Keratinocyte (primary cell): ENCODE measurements around the gene DNPH1. TPM values are rescaled to one million over a fixed set of nuclear protein-coding genes. Genes with fewer than 3 reads are reported as not detected.

Source experiments
- DNase-seq: peaks from one replicate; pipeline ENCODE4 v3.0.0-alpha.2; 2011; ENCODE audit warnings: low read depth, missing footprints, low spot score
- FAIRE-seq: peaks from 2 replicates; lab custom pipeline; 2011; peaks lifted over from hg19 to GRCh38; lab: Jason Lieb, UNC
- H2AFZ ChIP-seq: 2 replicates; pipeline ENCODE4 v1.6.0; 2012; ENCODE audit warnings: low read length, control low read depth, inconsistent platforms; ENCODE audit not compliant: control insufficient read depth
- H3K27ac ChIP-seq: 2 replicates; pipeline ENCODE4 v1.5.1; 2011; ENCODE audit warnings: low read length; ENCODE audit not compliant: control insufficient read depth, insufficient read depth
- H3K27me3 ChIP-seq: 3 replicates; pipeline ENCODE4 v1.6.0; 2011; ENCODE audit warnings: low read length; ENCODE audit not compliant: control insufficient read depth, insufficient read depth; ENCODE audit errors: extremely low read depth
- H3K36me3 ChIP-seq, 2 experiments: 2 replicates in 1 of 2; 3 replicates in 1 of 2; pipeline ENCODE4 v1.5.1; 2011; ENCODE audit warnings: low read length in 2 of 2, mild to moderate bottlenecking in 1 of 2; ENCODE audit not compliant: control insufficient read depth in 2 of 2, insufficient read depth in 2 of 2; ENCODE audit errors: extremely low read depth in 1 of 2
- H3K4me1 ChIP-seq: 3 replicates; pipeline ENCODE4 v1.5.1; 2011; ENCODE audit warnings: low read length; ENCODE audit not compliant: control insufficient read depth, insufficient read depth; ENCODE audit errors: extremely low read depth
- H3K4me2 ChIP-seq: 3 replicates; pipeline ENCODE4 v1.6.0; 2011; ENCODE audit warnings: low read depth, low read length; ENCODE audit not compliant: control insufficient read depth, insufficient read depth; ENCODE audit errors: extremely low read depth
- H3K4me3 ChIP-seq, 3 experiments: fragments of 200-600 bp in 1 of 3; sonication (generic) in 1 of 3; 2 replicates in 2 of 3; 3 replicates in 1 of 3; pipeline ENCODE4 v1.5.1; 2011 to 2016; ENCODE audit warnings: low read length in 3 of 3, mild to moderate bottlenecking in 3 of 3, control low read depth in 2 of 3, inconsistent platforms in 1 of 3, low read depth in 1 of 3, mixed read lengths in 1 of 3, mixed run types in 1 of 3, moderate library complexity in 1 of 3; ENCODE audit not compliant: control insufficient read depth in 2 of 3, insufficient read depth in 2 of 3; ENCODE audit errors: extremely low read depth in 1 of 3
- H3K79me2 ChIP-seq: 2 replicates; pipeline ENCODE4 v1.6.0; 2012; ENCODE audit warnings: low read length; ENCODE audit not compliant: control insufficient read depth, insufficient read depth
- H3K9ac ChIP-seq: 3 replicates; pipeline ENCODE4 v1.6.0; 2011; ENCODE audit warnings: low read length; ENCODE audit not compliant: control insufficient read depth, insufficient read depth; ENCODE audit errors: extremely low read depth
- H3K9me1 ChIP-seq: 3 replicates; pipeline ENCODE4 v1.6.0; 2011; ENCODE audit warnings: low read length; ENCODE audit not compliant: control insufficient read depth, insufficient read depth; ENCODE audit errors: extremely low read depth
- H3K9me3 ChIP-seq: 2 replicates; pipeline ENCODE4 v1.5.1; 2012; ENCODE audit warnings: low read depth, low read length; ENCODE audit not compliant: control insufficient read depth
- H4K20me1 ChIP-seq: 3 replicates; pipeline ENCODE4 v1.6.0; 2011; ENCODE audit warnings: low read length; ENCODE audit not compliant: control insufficient read depth, insufficient read depth; ENCODE audit errors: extremely low read depth
- EZH2 ChIP-seq: IDR thresholded peaks from one replicate; pipeline ENCODE4 v1.6.1; 2012; ENCODE audit warnings: inconsistent platforms, mild to moderate bottlenecking, low read length, moderate library complexity
- dilution Hi-C: fragments of 300-500 bp; cut with MboI; formaldehyde crosslinking; loops from one replicate; pipeline ENCODE4 v1.7.0; 2020; ENCODE audit warnings: low sequenced_read_pairs; ENCODE audit not compliant: extremely low pct_ligation_motif_present
- polyA plus RNA-seq, 5 experiments: library from polyadenylated mRNA; depleted of rRNA in 3 of 5; stranded (reverse) in 3 of 5; stranded (forward) in 1 of 5; unstranded in 1 of 5; fragments of >200 nt; gene quantifications; 1 replicate in 1 of 5; 2 replicates in 3 of 5; 3 replicates in 1 of 5; pipeline versions ENCODE4 v1.2.1 to v1.2.3, GENCODE V29; 2011 to 2012; ENCODE audit warnings: missing spikeins in 2 of 5, low read depth in 1 of 5, low replicate concordance in 1 of 5
- TF ChIP-seq, protein P1 (sequence below), 3 experiments: IDR thresholded peaks in 1 of 3; conservative IDR thresholded peaks in 1 of 3; optimal IDR thresholded peaks in 1 of 3; 2 replicates in 2 of 3; 3 replicates in 1 of 3; pipeline versions ENCODE3 to v1.5.1; 2011; ENCODE audit warnings: low read length in 3 of 3, mild to moderate bottlenecking in 3 of 3, moderate library complexity in 2 of 3, control low read depth in 1 of 3, inconsistent platforms in 1 of 3; ENCODE audit not compliant: insufficient read depth in 2 of 3; ENCODE audit errors: extremely low read depth in 1 of 3

DNPH1 gene
- polyA plus RNA-seq, 1 donor (not counting 4 experiments of a cell fraction or from before 2014, with no cell fraction given): 73.9 TPM

GRCh38 chr6:43248791-43249190 is 19.5 kb upstream of the DNPH1 start:
- TF ChIP-seq EZH2: no peak
- TF ChIP-seq, protein P1, sequence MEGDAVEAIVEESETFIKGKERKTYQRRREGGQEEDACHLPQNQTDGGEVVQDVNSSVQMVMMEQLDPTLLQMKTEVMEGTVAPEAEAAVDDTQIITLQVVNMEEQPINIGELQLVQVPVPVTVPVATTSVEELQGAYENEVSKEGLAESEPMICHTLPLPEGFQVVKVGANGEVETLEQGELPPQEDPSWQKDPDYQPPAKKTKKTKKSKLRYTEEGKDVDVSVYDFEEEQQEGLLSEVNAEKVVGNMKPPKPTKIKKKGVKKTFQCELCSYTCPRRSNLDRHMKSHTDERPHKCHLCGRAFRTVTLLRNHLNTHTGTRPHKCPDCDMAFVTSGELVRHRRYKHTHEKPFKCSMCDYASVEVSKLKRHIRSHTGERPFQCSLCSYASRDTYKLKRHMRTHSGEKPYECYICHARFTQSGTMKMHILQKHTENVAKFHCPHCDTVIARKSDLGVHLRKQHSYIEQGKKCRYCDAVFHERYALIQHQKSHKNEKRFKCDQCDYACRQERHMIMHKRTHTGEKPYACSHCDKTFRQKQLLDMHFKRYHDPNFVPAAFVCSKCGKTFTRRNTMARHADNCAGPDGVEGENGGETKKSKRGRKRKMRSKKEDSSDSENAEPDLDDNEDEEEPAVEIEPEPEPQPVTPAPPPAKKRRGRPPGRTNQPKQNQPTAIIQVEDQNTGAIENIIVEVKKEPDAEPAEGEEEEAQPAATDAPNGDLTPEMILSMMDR (optimal IDR thresholded peaks at IDR 0.05 in 1 of 3, IDR thresholded peaks at IDR 0.05 in 1 of 3, conservative IDR thresholded peaks at IDR 0.05 in 1 of 3; ENCODE audit: extremely low read depth in 1 of 3, insufficient read depth in 2 of 3, low read length in 3 of 3): no peak
- Histone ChIP-seq H2AFZ (no peak overlapping the region), H3K79me2 (no peaks in the 10 kb centered on the region), H3K36me3 (no peaks in the 10 kb centered on the region), H3K4me1 (no peaks in the 10 kb centered on the region), H3K4me2 (no peak overlapping the region), H3K4me3 (no peak overlapping the region), H3K27me3 (peaks cover 73% of the 10 kb centered on the region), H3K9me3 (no peaks in the 10 kb centered on the region), H3K27ac (no peak overlapping the region), H3K9ac (no peak overlapping the region), H3K9me1 (no peaks in the 10 kb centered on the region), H4K20me1 (no peaks in the 10 kb centered on the region)
- dilution Hi-C loops: no loop called here
- DNase-seq (no peak), FAIRE-seq (no peak)

DNA sequence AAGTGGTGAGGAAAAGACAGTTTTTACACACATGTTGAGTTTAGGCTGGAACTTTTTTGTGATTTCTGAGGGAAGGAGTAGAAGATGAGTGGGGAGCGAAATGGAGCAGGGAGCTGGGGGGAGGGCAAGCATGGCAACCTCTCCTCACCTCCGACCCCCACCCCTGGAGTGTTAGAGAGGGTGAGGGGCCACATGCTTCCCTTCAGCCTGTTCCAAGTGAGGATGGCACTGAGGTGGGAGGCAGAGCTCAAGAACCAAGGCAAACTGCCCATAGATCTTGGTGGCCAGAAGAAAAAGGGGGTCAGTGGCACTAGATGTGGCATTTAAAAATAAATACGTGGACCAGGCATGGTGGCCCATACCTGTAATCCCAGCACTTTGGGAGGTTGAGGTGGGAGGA is 18.8 kb upstream of the DNPH1 start:
- DNase-seq (no peak), FAIRE-seq (no peak)
- Histone ChIP-seq H3K9me3 (no peaks in the 10 kb centered on the region), H3K9me1 (no peaks in the 10 kb centered on the region), H3K4me2 (no peak overlapping the region), H4K20me1 (no peaks in the 10 kb centered on the region), H3K27me3 (peaks cover 78% of the 10 kb centered on the region), H3K27ac (no peak overlapping the region), H3K79me2 (no peaks in the 10 kb centered on the region), H2AFZ (no peak overlapping the region), H3K36me3 (no peaks in the 10 kb centered on the region), H3K4me1 (no peaks in the 10 kb centered on the region), H3K4me3 (no peak overlapping the region), H3K9ac (no peak overlapping the region)
- dilution Hi-C loops: no loop called here
- TF ChIP-seq, protein P1 (optimal IDR thresholded peaks at IDR 0.05 in 1 of 3, IDR thresholded peaks at IDR 0.05 in 1 of 3, conservative IDR thresholded peaks at IDR 0.05 in 1 of 3; ENCODE audit: extremely low read depth in 1 of 3, insufficient read depth in 2 of 3, low read length in 3 of 3): no peak
- no peak for TF ChIP-seq EZH2
